ENCODE measurements around the gene KANSL1.

- TF ChIP-seq EZH2phosphoT487 (IDR thresholded peaks at IDR 0.05; ENCODE audit: low read depth, severe bottlenecking, unreplicated experiment): no peak
- TF ChIP-seq EZH2 (IDR thresholded peaks at IDR 0.05; ENCODE audit: borderline replicate concordance): no peak
Measured at GRCh38 chr17:46089389-46089965, 103.8 kb downstream of the KANSL1 start.

Measured in hepatocyte (in vitro differentiated cells).